ENCODE results near the gene MACROD1.

DNA sequence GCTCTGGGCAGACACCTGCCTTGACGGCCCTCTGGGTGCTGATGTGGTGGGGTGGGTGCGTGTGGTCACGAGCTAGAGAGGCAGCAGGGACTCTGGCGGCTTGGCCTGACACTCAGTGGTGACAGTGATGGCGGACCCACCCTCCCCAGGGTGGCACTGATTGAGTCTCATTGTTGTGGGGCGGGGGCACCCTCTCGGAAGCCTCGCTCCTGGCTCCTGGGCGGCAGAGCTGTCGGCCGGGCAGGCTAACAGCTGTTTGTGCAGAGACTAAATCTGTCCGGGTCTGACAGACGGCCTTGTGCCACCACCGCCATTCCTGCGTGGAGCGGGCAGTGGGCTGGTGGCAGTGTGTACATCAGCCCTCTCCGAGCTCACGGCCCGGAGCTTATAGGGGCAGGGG is 114.6 kb downstream of the MACROD1 start:
- TF ChIP-seq, protein P1, sequence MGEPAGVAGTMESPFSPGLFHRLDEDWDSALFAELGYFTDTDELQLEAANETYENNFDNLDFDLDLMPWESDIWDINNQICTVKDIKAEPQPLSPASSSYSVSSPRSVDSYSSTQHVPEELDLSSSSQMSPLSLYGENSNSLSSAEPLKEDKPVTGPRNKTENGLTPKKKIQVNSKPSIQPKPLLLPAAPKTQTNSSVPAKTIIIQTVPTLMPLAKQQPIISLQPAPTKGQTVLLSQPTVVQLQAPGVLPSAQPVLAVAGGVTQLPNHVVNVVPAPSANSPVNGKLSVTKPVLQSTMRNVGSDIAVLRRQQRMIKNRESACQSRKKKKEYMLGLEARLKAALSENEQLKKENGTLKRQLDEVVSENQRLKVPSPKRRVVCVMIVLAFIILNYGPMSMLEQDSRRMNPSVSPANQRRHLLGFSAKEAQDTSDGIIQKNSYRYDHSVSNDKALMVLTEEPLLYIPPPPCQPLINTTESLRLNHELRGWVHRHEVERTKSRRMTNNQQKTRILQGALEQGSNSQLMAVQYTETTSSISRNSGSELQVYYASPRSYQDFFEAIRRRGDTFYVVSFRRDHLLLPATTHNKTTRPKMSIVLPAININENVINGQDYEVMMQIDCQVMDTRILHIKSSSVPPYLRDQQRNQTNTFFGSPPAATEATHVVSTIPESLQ (CRISPR knock-in tag; IDR thresholded peaks at IDR 0.05), result no peak
- no peak for TF ChIP-seq TP53 (CRISPR knock-in tag; IDR thresholded peaks at IDR 0.05)

Data from WTC11 (cell line).